ENCODE measurements around the gene PKHD1. TPM values are rescaled to one million over a fixed set of nuclear protein-coding genes. Genes with fewer than 3 reads are reported as not detected.

Gene PKHD1
- total RNA-seq, 4 donors from 2014 or later = 0.09 to 0.83 (median 0.29) TPM; not detected in 1

GRCh38 chr6:51598171-51598570 lies 489.2 kb downstream of the PKHD1 start:
- Histone ChIP-seq H3K36me3 (no peaks in the 10 kb centered on the region), H3K27me3 (no peaks in the 10 kb centered on the region), H3K4me1 (no peaks in the 10 kb centered on the region), H3K9me3 (peaks cover 0 to 5% of the 10 kb centered on the region in 2 donors), H3K27ac (no peak overlapping the region), H3K4me3 (no peak overlapping the region)
- no peak for DNase-seq
- TF ChIP-seq POLR2A (IDR thresholded peaks at IDR 0.05) (no peak), CTCF (IDR thresholded peaks at IDR 0.05) (no peak)
- intact Hi-C loops (cut with DNase I; ENCODE audit: low total_unique reads) = no loop called here

GRCh38 chr6:51594981-51595380 lies 492.4 kb downstream of the PKHD1 start:
- H3K9me3 ChIP-seq = peaks cover 0 to 5% of the 10 kb centered on the region in 2 donors

GRCh38 chr6:51585264-51585663 lies 502.1 kb downstream of the PKHD1 start:
- H3K27me3 ChIP-seq = no peaks in the 10 kb centered on the region
- TF ChIP-seq CTCF (IDR thresholded peaks at IDR 0.05) = no peak
- intact Hi-C loops (cut with DNase I; ENCODE audit: low total_unique reads) = no loop called here

More at GRCh38 chr6:51594981-51595380, 492.4 kb downstream of the PKHD1 start:
- no peak overlapping the region for H3K4me3 ChIP-seq
- H3K27me3 ChIP-seq = no peaks in the 10 kb centered on the region
- no peak for DNase-seq
- TF ChIP-seq CTCF (IDR thresholded peaks at IDR 0.05) (no peak), POLR2A (IDR thresholded peaks at IDR 0.05) (no peak)
- H3K4me1 ChIP-seq = no peaks in the 10 kb centered on the region
- no peaks in the 10 kb centered on the region for H3K36me3 ChIP-seq
- intact Hi-C loops (cut with DNase I; ENCODE audit: low total_unique reads) = no loop called here
- H3K27ac ChIP-seq = no peak overlapping the region

GRCh38 chr6:51584163-51584562 lies 503.2 kb downstream of the PKHD1 start:
- H3K9me3 ChIP-seq = no peaks in the 10 kb centered on the region
- no peak overlapping the region for H3K4me3 ChIP-seq
- no peaks in the 10 kb centered on the region for H3K27me3 ChIP-seq
- intact Hi-C loops (cut with DNase I; ENCODE audit: low total_unique reads) = no loop called here
- no peak overlapping the region for H3K27ac ChIP-seq
- no peaks in the 10 kb centered on the region for H3K36me3 ChIP-seq
- no peak for DNase-seq
- H3K4me1 ChIP-seq = no peaks in the 10 kb centered on the region
- TF ChIP-seq POLR2A (IDR thresholded peaks at IDR 0.05) = no peak

More at GRCh38 chr6:51585264-51585663, 502.1 kb downstream of the PKHD1 start:
- no peaks in the 10 kb centered on the region for H3K4me1 ChIP-seq
- no peaks in the 10 kb centered on the region for H3K36me3 ChIP-seq
- no peak overlapping the region for H3K27ac ChIP-seq
- no peak for DNase-seq
- H3K4me3 ChIP-seq = no peak overlapping the region
- H3K9me3 ChIP-seq = no peaks in the 10 kb centered on the region

- Histone ChIP-seq H3K4me3 (no peak overlapping the region), H3K4me1 (no peaks in the 10 kb centered on the region), H3K27me3 (no peaks in the 10 kb centered on the region), H3K36me3 (no peaks in the 10 kb centered on the region), H3K9me3 (no peaks in the 10 kb centered on the region), H3K27ac (no peak overlapping the region)
- intact Hi-C loops (cut with DNase I; ENCODE audit: low total_unique reads) = no loop called here
- TF ChIP-seq CTCF (IDR thresholded peaks at IDR 0.05) (no peak), POLR2A (IDR thresholded peaks at IDR 0.05) (no peak)
- no peak for DNase-seq
Observed at GRCh38 chr6:51578994-51579393, 508.4 kb downstream of the PKHD1 start.

GRCh38 chr6:51578362-51578761 lies 509.1 kb downstream of the PKHD1 start:
- Histone ChIP-seq H3K36me3 (no peaks in the 10 kb centered on the region), H3K27me3 (no peaks in the 10 kb centered on the region), H3K4me3 (no peak overlapping the region), H3K9me3 (no peaks in the 10 kb centered on the region), H3K4me1 (no peaks in the 10 kb centered on the region), H3K27ac (no peak overlapping the region)
- intact Hi-C loops (cut with DNase I; ENCODE audit: low total_unique reads) = no loop called here
- DNase-seq = no peak
- TF ChIP-seq POLR2A (IDR thresholded peaks at IDR 0.05) = no peak
- TF ChIP-seq CTCF (IDR thresholded peaks at IDR 0.05) = no peak

All from uterus (tissue), 4 donors.